ENCODE measurements around the gene STAC3.
"Not testable (repeated sequence)": the region's sequence is repeated elsewhere in the genome, so short reads cannot be mapped to it uniquely, and the experiment has no call there.

The STAC3 gene

DNA sequence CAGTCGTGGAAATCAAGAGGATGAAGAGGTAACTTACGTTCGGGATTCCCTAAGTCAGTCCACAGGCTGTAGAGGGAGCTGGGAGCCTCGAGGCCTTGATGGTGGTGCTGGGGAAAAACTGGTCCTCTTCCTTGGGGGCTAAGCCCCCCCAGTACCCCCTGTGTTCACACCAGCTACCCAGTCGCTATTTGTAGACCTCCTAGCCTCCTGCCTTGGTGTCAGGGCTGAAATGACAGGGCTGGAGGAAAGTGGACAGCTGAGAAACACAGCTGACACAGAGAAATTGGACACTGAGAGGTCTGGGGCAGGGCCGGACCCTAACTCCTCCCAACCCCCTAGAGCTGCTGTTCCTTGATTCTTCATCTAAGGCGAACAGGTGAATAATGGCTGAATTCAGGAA is at the start of gene STAC3:
STAC3 (minus strand) TSS at position 232 of the 400 bp plus-strand sequence. CDS start 1,551 bp downstream, outside the sequence.
- DNase-seq (ENCODE audit: low read depth in 2 of 2): no peak

DNA sequence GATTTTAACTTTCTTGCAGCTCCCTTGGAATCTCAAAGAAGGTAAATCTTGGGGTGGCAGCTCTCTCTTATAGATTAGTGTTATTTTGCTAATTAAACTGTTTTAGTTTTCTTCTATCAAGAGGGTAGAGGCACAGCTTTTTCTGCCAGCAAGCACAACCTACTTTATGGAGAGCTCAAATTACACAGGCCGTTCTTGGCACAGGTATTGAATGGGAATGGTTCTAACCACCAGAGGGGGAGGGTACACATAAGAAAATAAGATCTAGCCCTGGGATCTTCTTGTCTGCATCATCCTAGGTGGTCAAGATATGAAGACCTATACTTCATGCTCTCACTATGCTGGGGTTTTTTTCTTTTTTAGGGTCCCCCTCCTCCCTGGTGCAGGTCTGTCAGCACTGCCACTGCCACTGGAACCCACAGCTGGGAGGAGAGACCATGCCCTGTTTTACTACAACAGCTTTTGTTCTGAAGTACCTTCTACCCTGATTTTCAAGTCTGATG is 48.6 kb upstream of the STAC3 start:
- DNase-seq (ENCODE audit: low read depth in 2 of 2): no peak

DNA sequence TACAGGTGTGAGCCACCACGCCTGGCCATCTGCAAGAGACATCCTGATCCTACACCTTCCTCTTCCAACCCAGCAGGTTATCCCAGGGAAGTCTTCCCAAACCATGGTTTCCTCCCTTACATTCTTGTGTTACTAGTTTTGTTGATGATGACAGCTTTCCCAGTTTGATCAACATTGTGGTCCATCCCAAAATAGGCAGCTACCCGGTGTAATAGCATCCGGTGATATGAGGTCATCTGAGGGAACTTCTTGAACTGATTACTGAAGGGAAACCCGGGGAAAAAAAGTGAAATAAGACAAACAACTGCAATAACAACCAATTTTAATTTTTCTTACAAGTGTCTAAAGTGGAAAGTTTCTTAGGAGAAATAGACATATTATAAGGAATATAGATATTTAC is 45.3 kb upstream of the STAC3 start:
- DNase-seq (ENCODE audit: low read depth in 2 of 2): no peak

DNA sequence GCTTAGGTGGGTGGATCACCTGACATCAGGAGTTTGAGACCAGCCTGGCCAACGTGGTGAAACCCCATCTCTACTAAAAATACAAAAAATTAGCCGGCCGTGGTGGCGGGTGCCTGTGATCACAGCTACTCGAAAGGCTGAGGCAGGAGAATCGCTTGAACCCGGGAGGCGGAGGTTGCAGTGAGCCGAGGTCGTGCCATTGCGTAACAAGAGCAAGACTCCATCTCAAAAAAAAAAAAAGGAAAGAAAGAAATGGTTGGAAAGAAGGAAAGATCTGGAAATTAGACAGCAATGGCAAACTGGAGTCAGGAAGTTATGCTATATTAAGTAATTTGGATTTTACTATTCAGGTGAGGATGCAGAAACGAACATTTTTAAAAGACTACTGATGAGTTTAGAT is 31.1 kb upstream of the STAC3 start:
- DNase-seq (ENCODE audit: low read depth in 2 of 2): not testable (repeated sequence)

DNA sequence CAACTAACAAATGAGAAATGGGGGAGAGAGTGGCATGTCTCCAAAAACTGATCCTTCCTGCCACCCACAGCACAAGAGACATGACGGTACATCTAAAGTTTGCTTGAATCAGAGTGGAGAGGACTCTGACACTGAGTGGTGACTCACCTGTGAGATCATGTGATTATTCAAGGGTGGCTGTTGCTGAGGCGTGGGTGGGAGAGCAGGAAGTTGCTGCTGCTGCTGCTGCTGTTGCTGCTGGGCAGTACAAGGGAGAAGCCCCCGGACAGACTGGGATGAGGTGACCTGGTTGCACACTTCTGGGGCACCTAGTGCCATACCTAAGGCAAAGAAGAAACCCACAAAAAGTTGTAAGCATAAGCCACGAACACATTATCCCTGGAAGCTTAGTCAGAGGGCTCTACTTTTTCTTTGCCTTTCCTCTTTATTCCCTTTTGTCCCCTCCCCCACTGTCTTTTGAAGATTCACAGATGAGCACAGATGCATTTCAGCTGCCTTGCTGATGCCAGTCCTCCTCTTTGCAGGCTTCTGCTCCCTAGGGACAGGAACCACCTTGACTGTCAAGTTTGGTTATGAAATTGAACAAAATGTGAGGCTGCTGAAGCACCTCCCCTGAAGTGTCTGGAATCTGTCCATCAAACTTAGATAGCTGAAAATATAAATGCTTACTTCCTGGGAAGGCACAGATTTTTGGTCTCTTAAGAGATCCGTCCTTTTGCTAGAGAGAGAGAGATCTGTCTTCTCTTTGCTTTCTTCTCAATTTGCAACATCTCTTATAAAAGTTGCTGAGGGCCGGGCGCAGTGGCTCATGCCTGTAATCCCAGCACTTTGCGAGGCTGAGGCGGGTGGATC is 29.4 kb upstream of the STAC3 start:
- peak; percentile 80 for DNase-seq (ENCODE audit: low read depth in 2 of 2)

DNA sequence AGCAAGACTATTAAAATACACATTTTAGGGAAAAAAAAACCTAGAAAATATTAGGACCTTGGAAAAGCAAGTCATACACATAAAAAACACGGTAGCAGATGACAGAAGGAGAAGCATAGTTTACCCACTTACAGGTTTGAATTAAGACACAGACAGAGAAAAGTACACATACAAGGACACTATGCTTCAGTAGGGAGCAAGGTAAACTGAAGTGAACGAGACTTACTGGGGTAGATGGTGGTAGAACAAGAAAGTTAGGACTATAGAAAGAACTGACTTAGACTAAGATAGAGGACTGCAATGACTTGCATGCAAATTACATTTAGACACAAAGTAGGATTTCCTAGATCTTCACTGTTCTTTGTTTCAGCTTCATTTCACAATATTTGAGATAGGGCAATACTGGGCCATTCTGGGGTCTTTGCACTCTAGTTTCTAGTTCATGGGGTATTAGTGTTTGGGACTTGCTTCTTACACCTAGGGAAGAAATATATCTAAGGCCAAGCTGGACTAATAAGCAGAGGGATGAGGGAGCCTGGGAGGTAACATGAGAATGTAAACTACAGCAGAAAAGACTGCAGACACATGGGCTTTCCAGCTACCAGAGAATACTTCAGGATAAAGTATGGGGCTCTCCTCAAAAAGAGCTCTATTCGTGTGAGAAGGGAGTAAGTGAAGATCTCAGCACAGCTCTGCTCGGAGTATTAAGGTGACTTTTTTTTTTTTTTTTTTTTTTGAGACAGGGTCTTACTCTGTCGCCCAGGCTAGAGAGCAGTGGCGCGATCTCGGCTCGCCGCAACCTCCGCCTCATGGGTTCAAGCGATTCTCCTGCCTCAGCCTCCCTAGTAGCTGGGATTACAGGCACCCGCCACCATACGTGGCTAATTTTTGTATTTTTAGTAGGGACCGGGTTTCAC is 27.7 kb upstream of the STAC3 start:
- no peak for DNase-seq (ENCODE audit: low read depth in 2 of 2)

DNA sequence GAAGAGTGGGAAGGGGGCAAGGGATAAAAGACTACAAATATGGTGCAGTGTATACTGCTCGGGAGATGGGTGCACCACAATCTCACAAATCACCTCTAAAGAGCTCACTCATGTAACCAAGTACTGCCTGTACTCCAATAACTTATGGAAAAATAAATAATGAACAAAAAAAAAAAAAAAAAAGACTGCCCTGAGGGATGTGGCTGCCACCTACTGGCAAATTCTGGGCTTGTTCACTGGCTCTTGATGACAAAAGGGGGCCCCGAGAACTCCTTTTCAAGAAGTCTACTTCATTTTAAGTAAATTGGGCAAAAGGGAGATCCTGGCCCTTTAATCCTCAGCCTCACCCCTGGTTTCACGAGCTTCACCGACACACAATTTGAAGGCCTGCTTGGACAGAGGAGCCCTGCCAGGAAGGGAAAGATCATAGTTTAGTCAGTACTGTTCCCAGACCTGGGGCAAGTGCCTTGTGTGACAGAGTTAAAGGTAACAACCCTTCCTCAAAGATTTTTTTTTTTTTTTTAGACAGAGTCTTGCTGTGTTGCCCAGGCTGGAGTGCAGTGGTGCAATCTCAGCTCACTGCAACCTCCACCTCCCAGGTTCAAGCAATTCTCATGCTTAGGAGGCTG is 26.1 kb upstream of the STAC3 start:
- DNase-seq (ENCODE audit: low read depth in 2 of 2): no peak

DNA sequence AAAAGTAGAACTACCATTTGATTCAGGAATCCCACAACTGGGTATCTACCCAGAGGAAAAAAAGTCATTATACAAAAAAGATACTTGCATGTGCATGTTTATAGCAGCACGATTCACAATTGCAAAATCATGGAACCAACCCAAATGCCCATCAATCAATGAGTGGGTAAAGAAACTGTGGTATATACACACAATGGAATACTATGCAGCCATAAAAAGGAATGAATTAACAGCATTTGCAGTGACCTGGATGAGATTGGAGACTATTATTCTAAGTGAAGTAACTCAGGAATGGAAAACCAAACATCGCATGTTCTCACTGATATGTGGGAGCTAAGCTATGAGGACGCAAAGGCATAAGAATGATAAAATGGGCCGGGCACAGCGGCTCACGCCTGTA is 25.2 kb upstream of the STAC3 start:
- not testable (repeated sequence) for DNase-seq (ENCODE audit: low read depth in 2 of 2)

DNA sequence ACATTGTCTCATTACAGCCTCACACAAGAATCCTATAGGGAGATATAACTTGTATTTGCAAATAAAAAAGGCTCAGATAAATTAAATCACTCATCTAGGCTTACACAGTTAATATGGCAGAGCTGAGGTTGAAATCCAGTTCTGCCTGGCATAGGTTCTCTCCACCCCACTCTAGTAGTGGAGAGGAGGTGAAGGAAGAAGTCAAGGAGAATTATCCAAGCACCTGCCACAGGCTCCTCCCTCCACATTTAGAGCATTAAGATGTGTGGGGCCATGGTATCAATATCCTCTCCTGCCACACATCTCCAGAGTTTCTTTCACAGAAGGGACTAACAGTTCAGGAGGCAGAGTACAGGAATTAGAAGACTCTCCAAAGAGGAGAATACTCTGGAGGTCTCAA is 22.5 kb upstream of the STAC3 start:
- no peak for DNase-seq (ENCODE audit: low read depth in 2 of 2)

DNA sequence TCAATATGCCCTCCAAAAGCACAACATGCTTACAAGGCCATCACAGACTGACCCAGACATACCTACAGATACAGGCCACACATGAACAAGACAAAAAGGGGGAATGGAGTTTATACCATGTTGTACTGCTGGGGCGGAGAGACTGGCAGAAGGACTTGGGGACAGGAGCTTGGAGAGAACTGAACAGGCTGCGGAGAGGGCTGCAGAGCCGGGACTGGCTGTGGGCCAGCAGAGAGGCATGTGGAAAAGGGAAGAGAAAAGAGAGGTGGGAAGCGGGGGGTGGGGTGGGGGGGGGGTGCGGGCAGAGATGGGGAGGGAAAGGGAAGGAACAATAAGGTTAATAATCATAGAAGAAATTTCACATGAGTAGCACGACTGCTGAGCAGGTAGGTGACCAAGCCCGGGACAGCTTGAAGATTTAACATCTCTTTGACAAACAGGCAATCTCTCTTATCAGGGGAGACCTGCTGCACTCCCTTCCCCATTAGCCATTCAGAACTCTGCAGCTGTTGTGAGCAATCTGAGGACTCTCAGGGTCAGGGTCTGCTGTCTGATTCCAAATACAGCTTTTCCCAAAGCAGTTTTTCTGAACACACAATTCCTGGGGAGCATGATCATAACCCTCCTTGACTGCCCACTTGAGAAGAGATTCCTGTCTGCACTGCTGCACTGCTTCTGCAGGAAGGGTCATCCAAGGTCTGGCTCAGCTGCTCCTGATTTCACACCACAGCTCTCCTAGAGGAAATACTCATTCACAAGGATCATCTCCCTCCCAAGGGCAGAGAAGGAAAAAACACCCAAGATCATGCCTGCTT is 21.6 kb upstream of the STAC3 start:
- no peak for DNase-seq (ENCODE audit: low read depth in 2 of 2)

DNA sequence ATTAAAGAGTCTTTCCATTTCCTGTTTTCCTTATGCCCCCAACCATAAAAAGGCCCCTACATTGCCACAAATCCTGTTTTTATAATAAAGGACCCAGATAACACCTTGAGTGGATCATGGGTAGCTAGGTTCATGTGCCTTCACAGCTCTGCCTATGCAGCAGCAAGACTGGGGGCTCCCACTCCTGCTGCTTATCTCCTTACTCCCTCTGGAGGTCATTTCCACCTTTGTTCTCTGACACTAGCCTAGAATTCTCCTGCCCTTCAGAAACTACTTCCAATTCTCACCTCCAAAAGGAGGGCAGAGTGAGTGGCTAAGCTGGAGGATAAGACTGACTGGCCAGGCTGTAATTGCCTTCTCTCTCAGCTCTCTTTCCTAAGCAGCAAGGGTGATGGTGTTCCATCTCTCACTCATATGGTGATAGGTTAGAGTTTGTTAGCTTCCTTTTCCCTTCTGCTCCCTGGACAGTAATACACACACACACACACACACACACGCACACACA is 20.0 kb upstream of the STAC3 start:
- DNase-seq (ENCODE audit: low read depth in 2 of 2): no peak

DNA sequence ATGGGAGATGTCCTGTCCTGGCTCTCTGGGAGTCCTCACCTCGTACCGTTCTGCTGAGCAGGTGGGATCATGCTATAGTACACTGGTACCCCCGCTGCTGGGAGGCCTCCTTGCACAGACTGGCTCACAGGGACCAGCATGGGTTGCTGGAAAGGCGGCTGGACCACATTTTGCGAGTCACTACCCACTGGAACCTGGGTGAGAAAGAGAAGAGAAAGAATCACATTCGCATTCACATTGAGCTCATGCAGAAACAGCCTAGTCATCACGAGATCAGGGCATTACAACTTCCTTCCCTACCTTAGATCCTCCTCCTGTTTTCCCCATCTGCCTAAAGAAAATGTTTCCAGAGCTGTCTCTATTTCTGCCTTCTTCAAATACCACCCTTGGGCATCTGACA is 17.3 kb upstream of the STAC3 start:
- DNase-seq (ENCODE audit: low read depth in 2 of 2): no peak

DNA sequence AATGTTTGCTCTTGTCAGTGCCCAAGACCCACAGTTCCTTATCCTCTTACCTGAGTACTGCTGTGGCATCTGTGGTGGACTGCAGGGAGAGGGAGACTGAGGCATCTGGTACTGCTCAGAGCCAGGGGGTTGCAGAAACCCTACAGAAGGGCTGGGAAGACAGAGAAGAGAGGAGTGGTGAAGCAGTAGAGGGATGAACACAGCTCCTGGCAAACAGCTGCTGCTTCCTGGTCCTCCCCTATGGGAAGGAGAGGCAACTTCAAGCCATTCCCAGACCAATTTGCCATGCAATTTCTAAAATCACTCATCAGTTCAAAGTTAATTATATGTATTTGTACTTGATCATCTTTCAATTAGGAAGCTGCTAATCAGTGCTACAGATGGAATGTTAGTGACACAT is 15.7 kb upstream of the STAC3 start:
- DNase-seq (ENCODE audit: low read depth in 2 of 2): no peak

DNA sequence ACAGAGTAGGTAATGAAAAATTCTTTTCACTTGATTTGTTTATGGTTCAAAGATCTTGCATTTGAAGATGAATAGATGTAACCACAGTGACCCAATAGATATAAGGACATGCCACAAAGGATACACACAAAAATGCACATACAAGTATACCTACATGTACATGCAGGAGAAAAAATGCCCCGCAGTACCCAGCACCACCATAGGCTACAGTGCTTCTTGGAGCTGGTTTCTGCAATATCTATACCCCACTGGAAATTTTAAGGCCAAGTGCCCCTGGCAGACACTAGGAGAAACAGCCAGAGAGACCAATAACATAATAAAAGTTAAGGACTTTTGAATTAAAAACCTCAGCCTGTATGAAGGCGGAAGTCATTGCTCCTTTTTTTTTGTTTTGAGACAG is 12.1 kb upstream of the STAC3 start:
- DNase-seq (ENCODE audit: low read depth in 2 of 2): no peak

DNA sequence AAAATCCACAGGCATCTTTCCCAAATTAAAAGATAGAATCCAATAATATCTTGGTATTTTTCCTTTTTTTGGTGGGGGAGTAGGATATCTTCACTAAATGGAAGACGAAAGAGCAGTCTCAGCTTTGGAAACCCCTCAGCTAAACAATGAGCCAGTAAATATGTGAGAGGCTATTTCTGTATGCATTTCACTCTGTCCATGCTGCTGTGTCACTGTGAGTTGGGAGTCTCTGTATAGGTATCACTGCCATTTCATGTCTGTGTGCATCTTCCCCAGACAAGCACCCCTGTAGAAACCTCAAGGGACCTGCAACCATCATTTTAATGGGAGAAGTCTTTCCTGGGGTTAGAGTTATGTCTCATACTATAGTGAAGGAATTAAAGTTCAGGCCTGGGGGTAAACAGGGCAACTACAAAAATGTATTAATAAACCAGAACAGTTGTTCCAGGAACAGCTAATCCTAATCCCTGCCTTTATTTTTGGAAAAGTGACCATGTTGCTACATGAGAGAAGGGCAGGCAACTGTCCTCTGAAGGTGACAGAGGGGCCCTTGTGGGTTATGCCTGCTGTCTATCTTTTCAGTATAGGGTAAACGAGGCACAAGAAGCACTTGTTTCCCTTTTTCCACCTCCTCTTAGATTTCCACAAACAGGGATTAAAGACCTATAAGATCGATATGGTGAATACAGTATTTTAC is 11.3 kb upstream of the STAC3 start:
- DNase-seq (ENCODE audit: low read depth in 2 of 2): no peak

DNA sequence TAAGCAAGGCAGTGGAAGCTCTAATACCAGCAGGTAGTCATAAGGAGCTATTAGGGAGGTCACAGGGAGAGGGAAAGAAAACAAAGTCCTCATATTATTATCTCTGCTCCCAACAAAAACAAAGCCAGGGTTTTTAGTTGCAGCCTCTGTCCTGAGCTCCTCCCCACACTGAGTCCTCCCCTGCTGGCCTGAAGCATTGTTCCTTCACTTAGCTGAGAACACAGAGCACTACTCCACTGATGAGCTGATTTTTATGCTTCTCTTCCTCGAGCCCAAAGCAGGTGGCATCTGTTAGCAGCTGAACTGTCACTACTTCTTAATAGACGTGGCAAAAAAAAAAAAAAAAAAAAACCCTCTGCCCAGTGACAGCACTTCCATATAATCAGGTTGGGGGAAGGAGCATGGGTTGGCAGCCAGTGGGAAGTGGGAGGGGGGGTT is 10.5 kb upstream of the STAC3 start:
- no peak for DNase-seq (ENCODE audit: low read depth in 2 of 2)

DNA sequence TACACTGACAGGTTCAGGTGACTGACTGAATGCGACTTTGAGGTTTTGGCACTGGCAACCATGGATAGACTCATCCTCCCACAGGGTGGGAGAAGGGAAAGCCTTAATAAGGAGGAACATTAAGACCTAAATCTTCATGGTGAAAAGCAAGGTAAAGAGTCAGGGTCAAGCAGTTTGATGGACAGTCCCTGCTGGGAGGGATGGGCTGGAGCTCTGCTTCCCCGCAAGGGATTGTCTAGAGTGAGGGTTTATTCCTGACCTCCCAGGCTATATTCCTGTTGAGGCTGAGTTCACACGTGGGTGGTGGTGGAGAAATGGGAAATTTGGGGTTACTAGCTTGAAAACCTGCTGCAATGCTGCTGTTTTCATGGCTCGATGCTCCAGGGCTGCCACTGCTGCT is 9.4 kb upstream of the STAC3 start:
- no peak for DNase-seq (ENCODE audit: low read depth in 2 of 2)

DNA sequence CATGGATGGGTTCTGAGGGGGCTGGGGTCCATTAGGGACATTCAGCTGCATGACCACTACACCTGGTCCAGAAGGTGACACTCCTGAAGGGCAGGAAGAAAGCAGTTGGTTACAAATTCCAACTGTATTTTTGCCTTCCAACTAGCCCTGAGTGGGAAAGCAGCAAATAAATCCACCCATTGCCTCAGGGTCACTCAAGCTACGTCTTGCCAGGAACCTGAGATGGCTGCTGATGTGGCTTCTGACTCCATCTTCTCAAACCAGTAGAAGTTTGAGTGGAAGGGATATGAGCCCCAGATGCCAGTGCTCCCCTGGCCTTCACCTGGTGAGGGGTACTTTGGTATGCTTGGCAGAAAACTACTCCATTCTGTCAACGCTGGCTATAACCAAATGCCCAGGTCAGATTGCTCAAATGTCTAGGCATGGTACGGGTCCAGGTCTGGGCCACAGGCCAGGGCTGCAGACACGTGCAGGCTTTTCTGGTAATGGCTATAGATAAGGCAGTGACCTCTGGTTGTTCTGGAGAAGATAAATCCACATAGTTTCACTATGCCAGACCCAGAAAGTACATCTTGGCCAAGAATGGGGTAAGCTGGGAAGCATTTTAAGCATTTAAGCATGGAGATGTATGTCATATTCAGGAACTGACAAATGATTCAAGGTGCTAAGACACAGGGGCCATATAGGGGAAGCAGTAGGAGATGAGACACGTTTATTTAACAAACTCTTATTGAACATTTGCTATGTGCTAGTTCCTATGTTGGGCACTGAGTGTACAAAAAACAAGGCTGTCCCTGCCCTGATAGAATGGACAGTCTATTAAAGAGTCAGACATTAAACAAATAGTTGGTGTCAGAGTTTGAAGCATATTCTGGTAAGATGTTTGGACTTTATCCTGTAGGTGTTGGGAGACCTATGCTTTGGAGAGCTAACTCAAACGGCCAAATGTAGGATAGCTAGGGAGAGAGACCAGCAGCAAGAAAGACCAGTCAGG is 8.3 kb upstream of the STAC3 start:
- DNase-seq (ENCODE audit: low read depth in 2 of 2): no peak

DNA sequence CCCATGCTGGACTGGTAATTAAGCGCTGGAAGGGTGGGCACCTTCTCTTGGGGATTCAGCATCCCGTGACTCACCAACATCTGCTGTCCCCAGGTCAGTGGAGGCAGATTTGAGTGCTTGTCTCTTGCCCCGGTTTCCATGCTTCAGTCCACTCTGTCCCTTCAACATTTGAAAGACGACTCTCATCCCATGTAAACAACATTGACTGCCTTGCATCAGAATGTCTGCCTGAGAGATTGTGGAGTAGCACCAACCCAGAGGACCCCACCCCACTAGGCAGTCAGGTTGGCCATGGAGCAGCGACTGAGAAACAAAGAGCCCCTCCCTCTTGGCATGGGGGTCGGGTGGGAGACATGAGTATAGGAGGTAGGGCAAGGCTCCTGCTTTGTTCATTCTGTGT is 4.9 kb upstream of the STAC3 start:
- no peak for DNase-seq (ENCODE audit: low read depth in 2 of 2)
